Measurements from ENCODE around the gene HOXA10.

HOXA10 gene

GRCh38 chr7:27196287-27196767, 22.2 kb upstream of the HOXA10 start:
- Histone ChIP-seq H3K9ac (ENCODE audit: low read depth, low read length) (no peak overlapping the region), H3K4me1 (ENCODE audit: control insufficient read depth, insufficient read depth, low read length) (peaks cover 9% of the 10 kb centered on the region; the same call in 1 of the 2 replicates), H3K9me3 (ENCODE audit: control insufficient read depth, insufficient read depth, low read length) (no peaks in the 10 kb centered on the region), H3K36me3 (ENCODE audit: control insufficient read depth, insufficient read depth, low read length) (no peaks in the 10 kb centered on the region), H3K4me3 (ENCODE audit: low read depth, low read length) (no peak overlapping the region), H3K27me3 (ENCODE audit: control insufficient read depth, insufficient read depth, low read length) (peaks cover 100% of the 10 kb centered on the region), H3K27ac (ENCODE audit: low read depth, low read length) (no peak overlapping the region)

- Histone ChIP-seq H3K27ac (ENCODE audit: low read depth, low read length) (no peak overlapping the region), H3K4me1 (ENCODE audit: control insufficient read depth, insufficient read depth, low read length) (peaks cover 9% of the 10 kb centered on the region; the same call in 1 of the 2 replicates), H3K9ac (ENCODE audit: low read depth, low read length) (no peak overlapping the region), H3K36me3 (ENCODE audit: control insufficient read depth, insufficient read depth, low read length) (no peaks in the 10 kb centered on the region), H3K9me3 (ENCODE audit: control insufficient read depth, insufficient read depth, low read length) (no peaks in the 10 kb centered on the region), H3K27me3 (ENCODE audit: control insufficient read depth, insufficient read depth, low read length) (peaks cover 100% of the 10 kb centered on the region), H3K4me3 (ENCODE audit: low read depth, low read length) (no peak overlapping the region)
Measured at GRCh38 chr7:27194686-27195379, 20.7 kb upstream of the HOXA10 start.

GRCh38 chr7:27194002-27194352, 19.9 kb upstream of the HOXA10 start:
- no peaks in the 10 kb centered on the region for H3K36me3 ChIP-seq (ENCODE audit: control insufficient read depth, insufficient read depth, low read length)
- no peak overlapping the region for H3K9ac ChIP-seq (ENCODE audit: low read depth, low read length)
- H3K4me3 ChIP-seq (ENCODE audit: low read depth, low read length): no peak overlapping the region
- no peak overlapping the region for H3K27ac ChIP-seq (ENCODE audit: low read depth, low read length)
- peaks cover 8% of the 10 kb centered on the region; the same call in 1 of the 2 replicates for H3K4me1 ChIP-seq (ENCODE audit: control insufficient read depth, insufficient read depth, low read length)
- H3K9me3 ChIP-seq (ENCODE audit: control insufficient read depth, insufficient read depth, low read length): no peaks in the 10 kb centered on the region
- peaks cover 100% of the 10 kb centered on the region for H3K27me3 ChIP-seq (ENCODE audit: control insufficient read depth, insufficient read depth, low read length)

- Histone ChIP-seq H3K4me3 (ENCODE audit: low read depth, low read length) (no peak overlapping the region), H3K9ac (ENCODE audit: low read depth, low read length) (no peak overlapping the region), H3K27ac (ENCODE audit: low read depth, low read length) (no peak overlapping the region), H3K36me3 (ENCODE audit: control insufficient read depth, insufficient read depth, low read length) (no peaks in the 10 kb centered on the region), H3K9me3 (ENCODE audit: control insufficient read depth, insufficient read depth, low read length) (no peaks in the 10 kb centered on the region), H3K4me1 (ENCODE audit: control insufficient read depth, insufficient read depth, low read length) (peaks cover 9% of the 10 kb centered on the region; the same call in 1 of the 2 replicates), H3K27me3 (ENCODE audit: control insufficient read depth, insufficient read depth, low read length) (peaks cover 100% of the 10 kb centered on the region)
Measured at GRCh38 chr7:27193335-27194001, 19.3 kb upstream of the HOXA10 start.

- H3K9me3 ChIP-seq (ENCODE audit: control insufficient read depth, insufficient read depth, low read length): no peaks in the 10 kb centered on the region
- H3K27me3 ChIP-seq (ENCODE audit: control insufficient read depth, insufficient read depth, low read length): peaks cover 100% of the 10 kb centered on the region
- no peaks in the 10 kb centered on the region for H3K36me3 ChIP-seq (ENCODE audit: control insufficient read depth, insufficient read depth, low read length)
- H3K4me1 ChIP-seq (ENCODE audit: control insufficient read depth, insufficient read depth, low read length): peaks cover 15% of the 10 kb centered on the region
- H3K27ac ChIP-seq (ENCODE audit: low read depth, low read length): no peak overlapping the region
- no peak overlapping the region for H3K4me3 ChIP-seq (ENCODE audit: low read depth, low read length)
- no peak overlapping the region for H3K9ac ChIP-seq (ENCODE audit: low read depth, low read length)
Measured at GRCh38 chr7:27192546-27193334, 18.6 kb upstream of the HOXA10 start.

DNA sequence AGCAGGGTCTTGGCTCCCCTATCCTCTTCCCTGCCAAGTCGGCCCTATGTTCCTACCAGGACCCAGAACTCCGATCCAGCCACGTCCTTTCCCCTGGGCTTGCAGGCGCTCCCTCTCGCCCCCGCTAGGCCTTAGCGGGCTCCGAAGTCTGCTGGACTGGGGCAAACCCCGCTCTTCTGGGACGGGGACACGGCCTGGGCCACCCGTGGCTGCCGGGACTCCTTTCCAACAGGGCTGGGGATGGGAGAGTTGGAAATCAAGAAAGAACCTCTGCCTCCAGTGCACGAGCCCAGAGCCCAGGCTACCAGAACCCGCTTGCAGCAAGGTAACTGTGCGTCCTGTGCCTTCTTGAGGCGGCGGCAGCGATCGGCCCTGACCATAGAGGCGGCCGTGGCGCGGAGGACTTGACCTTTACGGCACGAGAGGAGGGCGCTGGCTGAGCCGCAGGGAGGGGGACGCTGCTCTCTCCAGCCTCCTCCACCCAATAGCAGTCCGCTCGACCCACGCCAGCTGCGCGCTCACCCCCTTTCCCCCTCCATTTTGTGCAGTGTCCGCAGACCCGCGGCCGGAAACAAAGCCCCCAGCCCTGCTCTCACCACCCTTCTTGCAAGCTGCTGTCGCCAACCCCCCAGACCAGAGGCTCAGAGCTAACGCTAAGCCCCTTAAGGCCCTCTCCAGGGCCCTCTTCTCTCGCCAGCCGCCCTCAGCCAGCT, 17.9 kb upstream of the HOXA10 start:
- H3K9ac ChIP-seq (ENCODE audit: low read depth, low read length): no peak overlapping the region
- peaks cover 100% of the 10 kb centered on the region for H3K27me3 ChIP-seq (ENCODE audit: control insufficient read depth, insufficient read depth, low read length)
- peaks cover 22% of the 10 kb centered on the region for H3K4me1 ChIP-seq (ENCODE audit: control insufficient read depth, insufficient read depth, low read length)
- H3K4me3 ChIP-seq (ENCODE audit: low read depth, low read length): no peak overlapping the region
- no peaks in the 10 kb centered on the region for H3K9me3 ChIP-seq (ENCODE audit: control insufficient read depth, insufficient read depth, low read length)
- H3K36me3 ChIP-seq (ENCODE audit: control insufficient read depth, insufficient read depth, low read length): no peaks in the 10 kb centered on the region
- no peak overlapping the region for H3K27ac ChIP-seq (ENCODE audit: low read depth, low read length)

GRCh38 chr7:27191161-27191731, 17.1 kb upstream of the HOXA10 start:
- H3K36me3 ChIP-seq (ENCODE audit: control insufficient read depth, insufficient read depth, low read length): no peaks in the 10 kb centered on the region
- H3K27ac ChIP-seq (ENCODE audit: low read depth, low read length): no peak overlapping the region
- H3K4me3 ChIP-seq (ENCODE audit: low read depth, low read length): no peak overlapping the region
- H3K9ac ChIP-seq (ENCODE audit: low read depth, low read length): no peak overlapping the region
- H3K4me1 ChIP-seq (ENCODE audit: control insufficient read depth, insufficient read depth, low read length): peaks cover 29% of the 10 kb centered on the region
- H3K9me3 ChIP-seq (ENCODE audit: control insufficient read depth, insufficient read depth, low read length): no peaks in the 10 kb centered on the region
- peaks cover 100% of the 10 kb centered on the region for H3K27me3 ChIP-seq (ENCODE audit: control insufficient read depth, insufficient read depth, low read length)

DNA sequence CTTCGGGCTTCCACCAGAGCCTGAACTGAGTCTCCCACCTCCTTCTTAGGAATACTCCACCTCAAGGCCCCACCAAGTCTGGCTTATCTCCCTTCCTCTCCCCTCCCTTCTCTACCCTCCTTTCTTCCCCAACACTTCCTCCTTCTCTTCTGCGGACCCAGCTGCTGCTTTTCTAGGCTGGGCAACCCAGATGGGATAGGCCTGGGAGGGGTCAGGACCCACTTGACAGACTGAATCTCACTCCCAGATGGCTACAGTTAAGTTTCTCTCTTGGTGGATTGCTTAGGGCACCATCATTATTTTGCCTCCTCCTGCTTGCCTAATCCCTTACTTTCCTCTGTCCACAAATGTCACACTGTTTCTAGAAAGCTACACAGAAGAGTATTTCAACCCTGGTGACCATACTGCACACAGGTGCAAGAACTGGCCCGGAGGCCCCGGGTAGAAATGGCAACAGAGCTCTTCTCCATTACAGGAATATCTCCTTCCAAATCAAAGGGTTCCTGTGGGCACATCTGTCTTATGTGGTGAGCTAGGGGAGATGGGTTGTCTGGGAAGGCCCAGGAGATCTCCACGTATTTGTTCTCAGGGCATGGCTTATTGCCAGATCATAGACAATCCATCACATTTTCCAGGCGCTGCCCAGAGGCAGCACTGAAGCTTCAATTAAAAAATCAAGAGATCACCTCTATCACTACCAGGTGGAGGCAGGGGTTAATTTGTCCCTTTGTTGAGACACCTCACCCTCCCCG, 16.1 kb upstream of the HOXA10 start:
- Histone ChIP-seq H3K27ac (ENCODE audit: low read depth, low read length) (no peak overlapping the region), H3K36me3 (ENCODE audit: control insufficient read depth, insufficient read depth, low read length) (no peaks in the 10 kb centered on the region), H3K27me3 (ENCODE audit: control insufficient read depth, insufficient read depth, low read length) (peaks cover 100% of the 10 kb centered on the region), H3K9me3 (ENCODE audit: control insufficient read depth, insufficient read depth, low read length) (no peaks in the 10 kb centered on the region), H3K4me1 (ENCODE audit: control insufficient read depth, insufficient read depth, low read length) (peaks cover 39% of the 10 kb centered on the region), H3K4me3 (ENCODE audit: low read depth, low read length) (no peak overlapping the region), H3K9ac (ENCODE audit: low read depth, low read length) (no peak overlapping the region)

DNA sequence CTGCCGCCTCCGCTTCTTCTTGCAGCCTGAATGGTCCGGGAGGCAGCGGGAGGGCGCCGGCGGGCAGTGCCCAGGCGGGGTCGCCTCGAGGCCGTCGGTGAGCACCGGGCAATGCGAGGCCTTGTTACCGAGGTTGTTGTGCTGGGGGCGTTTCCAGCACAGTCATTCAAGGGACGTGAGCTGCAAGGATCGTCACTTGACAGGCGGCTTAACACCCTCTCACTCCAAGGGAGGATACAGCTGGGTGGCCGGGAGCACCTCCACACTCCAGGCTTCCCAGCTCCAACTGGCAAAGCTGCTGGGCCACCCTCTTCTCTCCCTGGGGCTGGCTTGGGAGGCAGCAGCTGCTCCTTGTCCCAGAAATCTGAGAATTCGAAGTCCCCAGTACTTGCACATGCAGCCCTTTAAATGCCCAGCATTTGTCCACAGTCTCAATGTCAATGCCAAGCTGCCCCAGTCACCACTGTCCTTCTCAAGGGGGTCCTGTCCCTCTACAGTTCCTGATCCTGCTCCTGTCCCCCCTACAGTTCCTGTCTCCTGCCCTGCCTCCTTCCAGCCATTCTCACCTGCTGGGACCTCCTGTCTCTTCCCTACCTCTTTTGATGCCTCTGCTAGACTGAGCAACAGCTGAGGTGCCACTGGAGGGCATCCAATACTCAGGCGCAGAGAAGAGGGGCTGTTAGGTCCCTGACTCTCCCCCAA, 15.3 kb upstream of the HOXA10 start:
- Histone ChIP-seq H3K4me1 (ENCODE audit: control insufficient read depth, insufficient read depth, low read length) (peaks cover 39% of the 10 kb centered on the region), H3K9me3 (ENCODE audit: control insufficient read depth, insufficient read depth, low read length) (no peaks in the 10 kb centered on the region), H3K9ac (ENCODE audit: low read depth, low read length) (no peak overlapping the region), H3K36me3 (ENCODE audit: control insufficient read depth, insufficient read depth, low read length) (no peaks in the 10 kb centered on the region), H3K27me3 (ENCODE audit: control insufficient read depth, insufficient read depth, low read length) (peaks cover 100% of the 10 kb centered on the region), H3K27ac (ENCODE audit: low read depth, low read length) (no peak overlapping the region), H3K4me3 (ENCODE audit: low read depth, low read length) (no peak overlapping the region)

Data from HUES48 (cell line).